IPS-18c (cell line): Measurements from ENCODE around the gene ITPKA.
"Not testable (repeated sequence)": the region's sequence is repeated elsewhere in the genome, so short reads cannot be mapped to it uniquely, and the experiment has no call there.

Experiments
- H3K4me3 ChIP-seq: 2 replicates; pipeline ENCODE4 v1.7.0; 2013; ENCODE audit warnings: low read depth, mild to moderate bottlenecking, low read length, moderate library complexity; ENCODE audit not compliant: insufficient read depth
- H3K9me3 ChIP-seq: one replicate; pipeline ENCODE4 v1.6.1; 2013; ENCODE audit warnings: mild to moderate bottlenecking, low read length, moderate library complexity; ENCODE audit not compliant: control insufficient read depth, insufficient read depth

The ITPKA gene

DNA sequence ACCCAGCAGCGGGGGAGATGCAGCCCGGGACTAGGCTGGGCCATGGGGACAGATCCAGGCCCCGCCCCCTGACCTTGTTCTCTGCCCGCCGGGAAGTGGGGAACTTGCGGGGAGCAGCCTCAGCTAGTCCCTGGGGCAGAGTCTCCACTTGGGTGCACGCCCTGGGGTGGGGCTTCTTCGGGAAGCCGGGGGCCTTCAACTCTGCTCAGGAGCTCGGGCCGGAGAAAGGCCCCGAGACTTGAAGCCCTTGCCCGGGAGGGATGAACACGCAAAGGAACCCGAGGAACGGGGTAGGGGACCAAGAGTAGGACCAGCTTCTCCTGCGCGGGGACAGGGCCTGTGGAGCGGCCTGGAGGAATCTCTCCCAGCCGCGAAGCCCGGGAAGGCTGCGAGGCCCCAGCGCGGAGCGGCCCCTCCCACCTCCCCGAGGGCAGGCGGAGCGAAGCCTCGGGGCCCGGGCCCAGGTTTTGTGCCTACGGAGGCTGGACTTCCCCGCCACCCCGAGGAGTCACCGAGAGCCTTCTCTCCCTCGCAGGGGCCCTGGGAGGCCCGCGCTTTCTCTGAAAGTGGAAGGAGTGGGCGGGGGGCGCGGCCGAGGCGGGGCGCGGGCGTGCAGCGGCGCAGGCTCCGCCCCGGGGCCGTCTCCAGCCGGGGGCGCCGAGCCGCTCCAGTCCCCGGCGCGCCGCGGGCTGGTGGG is at the start of gene ITPKA:
Gene ITPKA, plus strand, starts transcription at position 670 of the 697 bp plus-strand sequence. CDS start 54 bp downstream, outside the sequence.
- no peaks in the 10 kb centered on the region for H3K9me3 ChIP-seq
- peak within 1 kb of the TSS; percentile 64 for H3K4me3 ChIP-seq

DNA sequence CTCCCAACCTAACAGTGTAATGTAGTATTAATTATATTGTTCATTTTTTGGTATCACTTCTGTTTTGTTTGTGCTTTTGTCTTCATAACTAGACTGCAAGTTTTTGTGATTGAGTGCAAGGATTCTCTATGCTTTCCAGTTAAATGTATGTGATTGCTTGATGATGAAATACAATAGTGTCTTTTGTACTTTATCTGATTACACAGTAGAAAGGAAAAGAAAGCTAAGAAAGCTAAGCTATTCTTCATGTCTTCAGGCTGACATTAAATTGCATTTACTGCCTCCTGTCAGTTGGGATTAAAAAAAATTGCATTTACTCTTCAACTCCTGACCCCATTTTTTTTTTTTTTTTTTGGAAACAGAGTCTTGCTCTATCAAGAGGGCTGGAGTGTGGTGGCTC is 48.3 kb upstream of the ITPKA start:
- Histone ChIP-seq H3K4me3 (no peak overlapping the region), H3K9me3 (no peaks in the 10 kb centered on the region)

DNA sequence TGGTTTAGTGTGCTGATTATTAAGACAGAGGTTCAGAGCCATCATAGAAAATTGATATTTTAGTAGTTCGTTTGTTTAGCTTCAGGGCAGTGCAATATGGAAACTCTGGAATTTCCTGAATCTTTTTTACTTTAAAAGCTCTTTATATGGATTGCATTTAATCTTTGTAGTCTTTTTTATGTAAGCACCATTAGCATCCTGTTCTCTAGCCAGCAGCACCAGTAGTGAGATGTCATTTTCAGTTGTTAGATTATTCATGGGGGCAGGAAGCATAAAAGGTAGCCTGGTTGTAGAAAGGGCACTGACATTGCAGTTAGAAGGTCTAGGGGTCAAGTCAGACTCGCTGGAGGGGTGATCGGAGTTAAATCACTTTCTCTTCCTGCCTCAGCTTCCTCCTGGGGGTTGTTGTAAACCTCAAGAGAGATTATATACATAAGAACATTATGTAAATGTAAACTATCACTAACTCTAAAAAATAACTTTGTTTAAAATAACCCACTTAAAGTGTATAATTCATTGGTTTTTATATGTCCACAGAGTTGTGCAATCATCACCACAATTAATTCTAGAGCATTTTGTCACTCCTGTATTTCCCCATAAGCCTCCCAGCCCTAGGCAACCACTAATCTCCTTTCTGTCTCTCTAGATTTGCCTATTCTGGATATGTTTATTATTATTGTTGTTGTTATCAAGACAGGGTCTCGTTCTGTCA is 31.4 kb upstream of the ITPKA start:
- Histone ChIP-seq H3K9me3 (no peaks in the 10 kb centered on the region), H3K4me3 (no peak overlapping the region)

DNA sequence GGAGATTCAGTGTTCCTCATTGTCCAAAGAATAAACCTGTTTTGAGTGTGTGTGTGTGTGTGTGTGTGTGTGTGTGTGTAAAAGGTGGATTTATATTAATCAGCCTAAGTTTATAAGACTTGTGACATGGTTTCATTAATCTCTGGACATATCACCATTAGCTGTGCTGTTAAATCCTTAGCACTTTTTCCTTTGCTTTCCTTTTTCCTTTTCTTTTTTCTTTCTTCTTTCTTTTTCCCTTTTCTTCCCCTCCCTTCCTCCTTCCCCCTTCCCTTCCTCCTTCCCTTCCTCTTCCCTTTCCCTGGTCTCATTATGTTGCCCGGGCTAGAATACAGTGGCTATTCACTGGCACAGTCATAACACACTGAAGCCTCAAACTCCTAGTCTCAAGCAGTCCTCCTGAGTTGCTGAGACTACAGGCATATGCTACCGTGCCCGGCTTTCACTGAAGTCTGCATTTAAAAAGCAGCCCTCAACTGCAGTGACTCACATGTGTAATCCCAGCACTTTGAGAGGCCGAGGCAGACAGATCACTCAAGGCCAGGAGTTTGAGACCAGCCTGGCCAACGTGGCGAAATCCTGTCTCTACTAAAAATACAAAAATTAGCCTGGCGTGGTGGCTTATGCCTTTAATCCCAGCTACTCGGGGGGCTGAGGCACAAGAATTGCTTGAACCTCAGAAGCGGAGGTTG is 28.6 kb upstream of the ITPKA start:
- Histone ChIP-seq H3K4me3 (no peak overlapping the region), H3K9me3 (no peaks in the 10 kb centered on the region)

DNA sequence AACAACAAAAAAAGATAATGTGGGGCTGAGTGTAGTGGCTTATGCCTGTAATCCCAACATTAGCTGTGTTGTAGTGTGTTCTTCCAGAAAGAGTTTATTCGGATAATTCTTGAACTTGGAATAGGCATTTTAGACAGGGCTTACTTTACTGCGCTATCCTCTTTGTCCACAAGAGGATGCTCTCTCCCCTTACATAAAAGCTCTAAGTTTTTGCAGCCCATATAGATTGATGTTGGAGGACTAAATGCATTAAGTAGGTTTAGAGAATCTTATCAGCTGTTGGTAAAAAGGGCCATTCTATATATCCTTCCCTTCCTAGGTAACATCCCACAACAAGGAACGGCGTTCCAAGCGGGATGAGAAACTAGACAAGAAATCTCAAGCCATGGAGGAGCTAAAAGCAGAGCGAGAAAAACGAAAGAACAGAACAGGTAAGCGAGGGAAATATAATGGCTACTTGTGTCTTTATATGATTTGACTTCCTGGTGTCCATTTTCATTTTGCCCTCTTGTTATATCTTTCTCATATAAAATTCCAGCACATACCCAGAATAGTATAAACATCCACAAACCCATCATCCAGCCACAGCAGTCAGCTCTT is 27.8 kb upstream of the ITPKA start:
- Histone ChIP-seq H3K4me3 (no peak overlapping the region), H3K9me3 (no peaks in the 10 kb centered on the region)

DNA sequence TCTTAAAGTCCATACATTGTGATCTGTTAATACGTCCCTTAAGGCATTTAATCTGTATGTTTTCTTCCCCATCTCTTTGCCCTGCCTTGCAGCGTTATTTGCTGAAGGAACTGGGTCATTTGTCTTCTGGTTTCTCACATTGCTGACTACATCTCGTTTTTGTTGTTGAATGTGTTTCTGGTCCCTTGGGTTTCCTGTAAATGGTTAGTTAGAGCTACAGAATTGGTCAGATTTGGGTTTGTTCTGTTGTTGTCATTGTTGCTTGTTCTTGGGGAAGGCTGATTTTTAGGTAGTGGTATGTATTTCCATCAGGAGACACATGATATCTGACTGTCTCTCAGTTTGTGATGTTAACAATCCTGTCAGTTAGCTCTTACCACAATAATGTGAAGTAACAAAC is 27.0 kb upstream of the ITPKA start:
- no peaks in the 10 kb centered on the region for H3K9me3 ChIP-seq
- no peak overlapping the region for H3K4me3 ChIP-seq

DNA sequence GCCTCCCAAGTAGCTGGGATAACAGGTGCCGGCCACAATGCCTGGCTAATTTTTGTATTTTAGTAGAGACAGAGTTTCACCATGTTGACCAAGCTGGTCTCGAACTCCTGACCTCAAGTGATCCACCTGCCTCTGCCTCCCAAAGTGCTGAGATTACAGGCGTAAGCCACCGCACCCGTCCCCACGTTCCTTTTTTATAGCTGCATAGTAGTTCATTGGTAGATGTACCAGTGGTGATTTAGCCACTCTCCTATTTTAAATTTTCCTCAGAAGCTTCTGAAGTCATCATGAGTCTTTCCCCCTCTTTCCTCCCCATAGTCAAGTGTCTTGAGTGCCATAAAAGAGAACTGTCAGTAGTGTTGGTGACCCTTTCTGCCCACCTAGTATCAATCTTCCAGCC is 24.0 kb upstream of the ITPKA start:
- not testable (repeated sequence) for H3K4me3 ChIP-seq, H3K9me3 ChIP-seq

DNA sequence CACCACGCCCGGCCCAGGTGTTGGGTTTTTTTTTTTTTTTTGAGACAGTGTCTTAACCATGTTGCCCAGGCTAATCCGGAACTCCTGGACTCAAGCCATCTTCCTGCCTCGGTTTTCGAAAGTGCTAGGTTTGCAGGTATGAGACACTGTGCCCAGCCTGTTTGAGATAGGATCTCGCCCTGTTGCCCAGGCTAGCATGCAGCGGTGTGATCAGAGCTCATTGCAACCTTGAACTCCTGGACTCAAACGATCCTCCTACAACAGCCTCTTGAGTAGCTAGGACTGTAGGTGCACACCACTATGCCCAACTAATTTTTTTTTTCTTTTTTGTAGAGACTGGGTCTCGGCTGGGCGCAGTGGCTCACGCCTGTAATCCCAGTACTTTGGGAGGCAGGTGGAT is 20.3 kb upstream of the ITPKA start:
- H3K9me3 ChIP-seq, result no peaks in the 10 kb centered on the region

DNA sequence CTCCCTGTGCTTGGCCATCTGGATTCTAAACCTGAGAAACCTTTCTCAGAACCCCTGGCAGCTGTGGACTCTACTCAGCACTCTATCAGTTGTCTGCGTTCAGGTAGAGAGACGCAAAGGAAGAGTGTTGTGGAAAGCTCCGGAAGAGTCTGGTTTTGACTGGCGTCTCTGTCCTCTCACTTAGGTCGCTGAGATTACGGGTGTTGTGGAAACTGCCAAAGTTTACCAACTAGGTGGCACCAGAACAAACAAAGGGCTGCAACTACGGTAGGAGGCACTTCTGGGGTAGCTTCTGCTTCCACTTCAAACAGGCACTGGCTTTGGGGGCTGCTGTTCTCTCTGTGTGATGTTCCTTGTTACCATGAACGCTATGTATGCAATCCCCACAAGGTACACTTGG is 19.2 kb upstream of the ITPKA start:
- Histone ChIP-seq H3K9me3 (no peaks in the 10 kb centered on the region), H3K4me3 (no peak overlapping the region)

More for the DNA sequence above, 20.3 kb upstream of the ITPKA start:
- no peak overlapping the region for H3K4me3 ChIP-seq

DNA sequence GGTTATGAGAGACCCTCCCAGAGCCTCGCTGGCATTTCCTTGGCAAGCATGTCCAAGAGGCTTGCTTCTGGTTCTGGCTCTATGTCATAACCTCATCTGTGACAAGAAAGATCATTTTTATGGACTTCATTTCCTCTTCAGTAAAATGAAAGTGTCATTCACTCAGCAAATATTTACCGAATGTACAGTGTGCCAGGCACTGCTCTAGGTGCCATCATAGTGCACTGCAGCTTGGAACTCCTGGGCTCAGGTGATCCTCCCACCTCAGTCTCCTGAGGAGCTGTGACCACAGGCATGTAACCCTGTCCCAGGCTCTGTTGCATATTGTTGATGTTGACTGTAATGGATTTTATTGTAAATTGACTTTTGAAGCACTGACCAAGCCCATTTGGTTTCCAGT is 18.7 kb upstream of the ITPKA start:
- Histone ChIP-seq H3K9me3 (no peaks in the 10 kb centered on the region), H3K4me3 (no peak overlapping the region)

DNA sequence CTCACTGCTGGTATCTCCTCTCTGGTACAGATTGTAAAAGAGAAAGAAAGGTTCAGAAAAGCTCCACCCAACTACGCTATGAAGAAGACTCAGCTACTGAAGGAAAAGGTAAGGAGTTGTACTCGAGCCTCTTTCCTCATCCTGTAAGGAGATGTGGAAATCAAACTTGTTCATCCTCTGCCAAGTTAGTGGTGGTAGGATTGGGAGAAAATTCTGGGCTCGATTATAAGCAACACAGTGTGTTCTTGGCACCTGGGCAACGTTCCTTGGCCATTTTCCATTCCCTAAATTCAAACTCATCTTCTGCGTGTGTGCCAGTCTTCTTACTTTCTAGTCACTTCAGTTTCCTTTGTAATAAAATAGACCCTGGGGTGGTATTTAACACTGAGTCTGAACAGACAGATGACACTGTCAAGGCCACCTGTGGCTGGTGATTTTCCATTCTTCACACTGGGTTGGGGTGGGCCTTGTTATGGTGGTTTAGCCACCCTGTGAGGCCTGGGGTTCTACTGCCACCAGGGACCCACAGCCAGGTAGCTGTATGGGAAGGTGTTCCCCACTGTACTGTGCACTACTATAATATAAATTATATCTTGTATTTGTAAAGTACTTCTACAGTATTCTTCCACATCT is 17.1 kb upstream of the ITPKA start:
- no peaks in the 10 kb centered on the region for H3K9me3 ChIP-seq
- no peak overlapping the region for H3K4me3 ChIP-seq

DNA sequence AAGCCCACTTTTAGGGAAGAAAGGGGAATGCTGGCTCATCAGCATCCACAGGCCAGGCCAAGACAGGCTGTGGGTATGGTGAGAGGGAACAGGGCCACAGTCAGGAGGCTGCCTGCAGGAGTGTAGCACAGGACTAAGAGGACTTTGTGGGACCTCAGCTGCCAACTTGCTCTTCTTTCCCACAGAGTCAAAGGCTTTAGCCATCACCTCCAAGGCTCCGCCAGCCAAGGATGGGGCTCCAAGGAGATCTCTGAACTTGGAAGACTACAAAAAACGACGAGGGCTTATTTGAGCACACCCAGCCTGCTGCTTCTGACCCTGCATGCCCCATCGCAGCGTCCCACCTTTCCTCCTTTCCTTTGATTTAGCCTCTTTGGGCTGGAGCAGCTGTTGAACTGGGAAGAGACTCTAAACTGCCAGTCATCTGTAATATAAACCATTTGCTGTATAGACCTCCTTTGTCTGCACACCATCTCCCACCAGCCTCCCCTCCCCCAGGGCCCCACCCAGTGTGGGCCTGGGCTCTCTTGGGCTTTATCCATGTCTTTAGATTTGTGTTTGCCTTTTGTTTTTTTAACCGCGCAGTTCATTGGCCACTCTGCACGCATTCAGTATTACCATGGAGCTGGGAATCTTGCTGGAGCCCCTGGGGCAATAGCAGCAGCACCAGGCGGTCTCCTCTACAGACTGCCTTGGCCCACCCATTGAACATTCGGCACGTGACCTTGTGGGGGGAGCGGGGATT is 13.1 kb upstream of the ITPKA start:
- no peak overlapping the region for H3K4me3 ChIP-seq
- H3K9me3 ChIP-seq, result no peaks in the 10 kb centered on the region

DNA sequence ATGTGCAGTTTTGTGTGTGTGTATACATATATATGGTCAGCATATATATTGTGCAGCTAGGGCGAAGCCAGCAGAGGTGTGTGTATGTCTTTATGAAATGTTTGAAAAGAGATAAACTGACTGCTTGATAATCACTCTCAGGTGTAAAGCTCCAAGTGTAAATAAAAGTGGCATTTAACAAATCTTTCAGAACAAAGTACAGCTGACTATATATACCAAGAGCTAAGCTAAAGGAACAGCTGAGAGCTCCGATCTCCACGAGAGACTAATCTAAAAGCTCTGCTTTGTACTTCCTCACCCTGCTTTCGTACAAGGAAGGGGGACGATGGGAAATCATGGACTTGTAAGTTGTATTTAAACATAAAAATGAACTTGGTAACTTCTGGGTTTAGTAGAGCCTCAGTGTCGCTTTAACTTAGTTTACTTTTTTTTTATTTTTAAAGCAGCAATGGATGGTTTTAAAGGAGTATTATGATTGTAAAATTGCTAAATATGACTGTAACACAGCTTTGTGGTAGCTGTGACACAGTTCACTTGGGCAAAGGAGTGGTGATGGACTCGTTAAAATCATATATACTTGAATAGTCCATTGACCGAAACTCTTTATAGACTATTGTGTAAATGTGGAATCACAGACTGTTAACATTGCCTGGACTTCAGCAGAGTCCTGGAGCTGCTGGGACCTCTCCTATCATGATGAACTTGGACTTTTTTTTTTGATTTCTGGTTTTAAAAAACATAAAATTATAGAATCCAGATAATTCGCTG is 11.4 kb upstream of the ITPKA start:
- no peak overlapping the region for H3K4me3 ChIP-seq
- no peaks in the 10 kb centered on the region for H3K9me3 ChIP-seq

DNA sequence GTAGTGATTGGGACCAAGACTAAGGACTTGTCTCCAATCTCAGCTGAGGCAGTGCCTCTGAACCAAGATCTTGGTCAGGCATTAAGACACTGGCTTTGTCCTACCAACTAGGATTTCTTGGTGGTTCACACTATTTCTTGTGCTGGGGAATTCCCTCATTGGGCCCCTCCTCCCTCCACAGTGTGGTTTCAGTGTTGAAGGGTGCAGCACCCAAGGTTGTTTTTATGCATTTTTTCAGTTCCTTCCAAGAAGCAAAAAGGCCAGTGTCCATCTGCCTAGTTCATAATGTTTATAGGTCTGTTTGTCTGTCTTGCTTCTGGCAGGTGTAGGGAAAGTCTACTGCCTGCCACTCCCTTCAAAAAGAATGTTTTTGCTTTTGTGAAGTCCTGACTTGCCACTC is 10.6 kb upstream of the ITPKA start:
- Histone ChIP-seq H3K9me3 (no peaks in the 10 kb centered on the region), H3K4me3 (no peak overlapping the region)

DNA sequence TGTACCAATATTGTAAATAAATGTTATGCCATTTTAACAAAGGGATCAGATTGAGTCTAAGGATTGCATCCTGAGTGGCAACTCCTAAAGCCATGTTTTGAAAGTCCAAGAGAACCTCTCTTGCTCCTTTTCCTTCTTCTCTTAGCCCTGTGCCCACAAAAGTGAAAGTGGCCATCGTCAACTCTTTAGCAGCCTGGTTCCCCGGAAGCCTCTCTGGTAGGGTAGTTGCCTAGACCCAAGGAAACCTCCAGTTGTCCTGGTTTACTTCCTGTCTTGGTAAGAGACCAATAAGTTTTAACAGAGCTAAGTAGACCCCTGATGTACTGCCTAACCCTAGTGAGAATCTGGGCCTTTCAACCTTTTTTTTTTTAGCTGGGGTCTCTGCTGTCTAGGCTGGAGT is 10.2 kb upstream of the ITPKA start:
- no peaks in the 10 kb centered on the region for H3K9me3 ChIP-seq
- H3K4me3 ChIP-seq, result no peak overlapping the region

DNA sequence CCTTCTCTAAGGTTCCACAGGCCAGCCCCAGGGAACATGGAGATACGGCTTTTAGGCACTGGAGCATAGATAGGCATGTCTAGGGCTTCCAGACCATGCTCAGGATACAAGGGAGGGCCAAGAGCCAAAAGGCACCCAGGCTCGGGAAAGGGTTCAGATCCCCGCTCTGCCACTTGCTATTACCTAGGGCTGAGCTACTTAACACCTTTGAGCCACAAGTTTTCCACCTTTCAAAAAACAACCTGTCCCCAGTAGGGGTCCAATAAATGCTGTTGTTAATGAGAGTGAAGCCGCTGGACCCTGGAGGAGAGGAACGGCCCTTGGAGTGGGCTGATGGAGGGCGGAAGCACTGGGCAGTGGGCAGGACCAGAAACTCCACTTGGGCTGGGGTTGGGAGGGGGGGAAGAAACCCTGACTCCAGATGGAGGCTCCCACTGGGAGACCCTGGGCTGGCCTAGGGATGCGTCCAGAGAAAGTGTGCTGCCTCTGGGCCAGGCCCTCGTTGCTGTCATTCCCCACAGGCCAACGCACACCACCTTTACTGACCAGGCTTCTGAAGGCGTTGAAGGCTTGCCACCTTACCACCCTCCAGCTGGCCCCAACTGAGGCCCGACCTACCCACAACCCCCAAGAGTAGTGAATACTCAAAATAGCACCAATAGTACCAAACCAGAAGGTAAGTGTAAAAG is 8.6 kb upstream of the ITPKA start:
- H3K9me3 ChIP-seq, result no peaks in the 10 kb centered on the region
- H3K4me3 ChIP-seq, result no peak overlapping the region
